Left kidney (tissue), 2 donors: ENCODE data around the gene PRPF40A. TPM values are rescaled to one million over a fixed set of nuclear protein-coding genes. Genes with fewer than 3 reads are reported as not detected.

Source experiments
- DNase-seq: peaks from one replicate; pipeline ENCODE4 v3.0.0-alpha.2; 2013
- polyA plus RNA-seq: library from polyadenylated mRNA; unstranded; fragments of 120-200 nt; gene quantifications from one replicate; pipeline ENCODE4 v1.2.1, GENCODE V29; 2013; ENCODE audit not compliant: insufficient read length

Gene PRPF40A
- polyA plus RNA-seq, 1 donor = 165 TPM

DNA sequence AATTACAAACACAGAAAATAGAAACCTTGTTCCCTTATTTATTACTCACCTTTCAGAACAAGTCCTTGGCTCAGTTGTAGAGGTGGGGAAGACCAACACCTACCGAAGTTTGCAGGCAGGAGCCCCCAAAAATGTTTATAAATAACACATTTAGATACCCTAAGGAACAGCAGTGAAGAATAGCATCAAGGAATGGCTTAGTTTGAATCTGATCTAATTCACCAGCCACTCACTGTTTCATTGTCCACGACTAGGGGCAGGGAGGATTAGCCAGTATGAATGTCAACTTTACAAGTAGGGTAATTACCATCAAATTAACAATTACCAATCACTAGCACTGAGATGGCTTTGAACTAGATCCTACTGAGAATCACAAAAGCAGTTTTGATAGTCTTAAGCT, 65.4 kb downstream of the PRPF40A start:
- DNase-seq = no peak

DNA sequence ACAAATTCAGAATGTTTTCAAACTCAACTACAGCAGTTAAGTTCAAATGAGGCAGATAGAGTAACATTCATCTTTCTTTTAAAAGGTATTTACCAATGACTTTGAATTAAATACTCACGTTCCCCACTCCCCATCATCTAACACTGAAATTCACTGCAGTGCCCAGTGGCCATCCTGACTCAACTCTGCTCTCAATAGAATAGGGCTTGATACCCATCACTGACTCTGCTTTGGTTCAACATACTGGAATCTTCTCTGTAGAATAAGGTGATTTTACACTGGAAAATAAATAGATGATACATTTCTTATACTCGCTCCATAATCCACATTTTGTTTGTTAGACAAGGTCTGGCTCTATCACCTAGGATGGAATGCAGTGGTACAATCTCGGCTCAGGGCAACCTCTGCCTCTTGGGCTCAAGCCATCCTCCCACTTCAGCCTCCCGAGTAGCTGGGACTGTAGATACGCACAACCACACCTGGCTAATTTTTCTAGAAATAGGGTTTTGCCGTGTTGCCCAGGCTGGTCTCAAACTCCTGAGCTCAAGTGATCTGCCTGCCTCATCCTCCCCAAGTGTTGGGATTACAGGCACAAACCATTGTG, 66.4 kb downstream of the PRPF40A start:
- no peak for DNase-seq

DNA sequence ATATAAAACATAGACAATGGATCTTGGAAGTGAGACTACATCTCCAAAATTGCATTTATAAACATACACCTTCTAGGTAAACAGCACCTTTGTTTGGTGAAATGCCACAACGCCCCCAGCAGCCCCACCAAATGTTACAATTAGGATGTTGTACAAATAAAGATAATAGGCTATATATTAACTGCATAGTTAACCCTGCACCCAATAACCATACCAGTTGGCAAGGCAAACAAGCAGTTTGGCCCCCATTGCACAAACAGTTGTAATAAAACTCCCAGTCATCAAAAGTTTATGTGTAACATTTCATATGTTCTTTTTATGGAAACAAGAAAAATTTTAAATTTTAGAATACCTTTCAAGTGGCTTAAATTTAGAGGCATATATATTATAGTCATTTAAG, 67.3 kb downstream of the PRPF40A start:
- no peak for DNase-seq

DNA sequence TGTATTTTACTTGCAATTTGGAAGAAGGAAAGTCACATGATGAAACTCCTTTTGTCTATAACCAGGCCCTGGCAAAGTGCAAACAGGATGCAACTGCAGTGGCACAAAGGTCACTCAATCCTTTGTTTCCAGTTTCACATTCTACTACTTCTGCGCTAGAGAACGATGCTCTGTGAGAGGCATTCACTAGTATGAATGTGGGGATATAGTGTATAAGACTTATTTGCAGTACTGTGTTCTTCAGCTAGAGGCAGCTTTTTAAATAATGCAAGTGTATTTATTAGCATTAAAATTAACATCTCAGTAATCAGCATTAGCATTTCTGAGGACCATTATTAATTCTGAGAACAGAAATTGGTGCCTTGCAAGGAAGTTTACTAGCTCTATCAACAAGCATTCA, 68.9 kb downstream of the PRPF40A start:
- no peak for DNase-seq

DNA sequence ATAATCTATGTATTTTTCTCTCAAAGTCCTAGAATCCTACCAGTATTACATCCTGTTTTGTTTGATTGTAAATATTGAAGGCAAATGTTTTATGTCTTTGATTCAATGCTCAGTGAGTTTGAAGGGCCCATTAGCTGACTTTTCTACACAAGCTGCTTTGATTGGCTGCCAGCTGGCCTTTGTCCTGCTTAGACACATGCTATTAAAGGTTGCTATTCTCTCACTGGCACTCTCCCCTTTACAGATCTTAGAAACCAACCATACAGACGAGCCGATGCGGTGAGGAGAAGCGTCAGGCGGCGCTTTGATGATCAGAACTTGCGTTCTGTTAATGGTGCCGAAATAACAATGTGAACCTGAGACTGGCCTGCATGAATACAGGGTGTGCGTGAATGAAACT, 69.7 kb downstream of the PRPF40A start:
- DNase-seq = no peak

DNA sequence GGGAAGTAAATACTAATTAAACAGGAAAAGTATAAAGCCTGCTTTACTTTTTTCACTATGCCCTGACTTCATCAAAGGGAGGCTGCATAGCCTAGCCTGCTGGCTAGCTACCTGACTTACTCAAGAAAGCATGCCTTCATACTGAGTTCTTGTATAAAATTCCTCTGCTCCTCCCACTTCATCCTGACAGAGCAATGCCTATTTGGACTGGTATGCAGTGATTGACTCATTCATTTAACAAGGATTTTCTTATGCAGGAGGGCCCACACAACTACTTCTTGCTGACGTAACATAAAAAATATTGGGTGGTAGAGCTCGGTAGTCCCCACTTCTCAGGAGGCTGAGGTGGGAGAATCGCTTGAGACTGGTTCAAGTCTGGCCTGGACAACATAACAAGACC, 70.5 kb downstream of the PRPF40A start:
- DNase-seq = no peak

DNA sequence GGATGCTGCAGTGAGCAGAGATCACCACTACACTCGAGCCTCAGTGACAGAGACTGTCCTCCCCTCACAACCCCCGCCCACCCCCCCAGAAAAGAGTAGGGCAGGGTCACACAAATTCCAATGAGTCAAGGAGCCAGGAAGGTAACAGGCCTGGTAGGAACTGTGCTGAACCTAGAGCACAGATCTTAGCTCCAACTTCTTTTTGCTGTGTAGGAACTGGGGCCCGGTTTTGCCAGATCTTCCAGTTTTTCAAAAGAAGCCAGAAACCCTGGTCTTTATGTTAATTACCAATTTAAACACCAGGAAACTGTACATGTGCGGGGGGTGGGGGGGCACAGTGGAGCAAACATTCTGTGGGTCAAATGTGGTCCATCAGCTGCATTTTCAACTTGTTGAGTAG, 71.0 kb downstream of the PRPF40A start:
- no peak for DNase-seq

DNA sequence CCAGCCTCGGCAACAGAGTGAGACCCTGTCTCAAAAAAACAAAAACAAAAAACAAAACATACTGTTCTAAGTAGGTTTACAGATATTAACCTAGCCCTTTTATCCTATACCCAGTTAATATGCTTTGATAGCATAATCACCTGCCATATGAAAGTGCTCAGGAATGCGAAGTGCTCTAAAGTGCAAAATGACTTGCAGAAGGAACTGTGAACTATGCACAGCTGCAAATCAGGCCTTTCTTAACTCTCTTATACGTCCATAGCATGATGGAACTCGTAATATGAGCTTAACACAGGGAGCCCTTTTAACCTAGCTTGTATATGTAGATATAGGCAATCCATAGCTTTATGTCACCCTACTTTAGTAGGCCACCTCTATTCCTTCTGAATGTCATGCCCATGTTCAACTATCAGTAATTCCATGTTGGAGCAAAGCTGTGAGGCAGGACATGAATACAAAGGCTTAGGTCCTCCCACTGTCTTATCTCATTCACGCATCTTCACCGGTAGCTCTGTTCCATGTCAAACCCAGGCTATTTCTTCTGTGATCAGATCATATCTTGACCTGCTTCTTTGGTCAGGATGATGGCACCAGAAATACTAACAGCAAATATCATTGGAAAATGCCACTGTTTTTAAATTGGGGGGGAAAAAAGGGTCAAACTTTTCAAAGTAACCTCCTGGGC, 72.9 kb downstream of the PRPF40A start:
- no peak for DNase-seq

DNA sequence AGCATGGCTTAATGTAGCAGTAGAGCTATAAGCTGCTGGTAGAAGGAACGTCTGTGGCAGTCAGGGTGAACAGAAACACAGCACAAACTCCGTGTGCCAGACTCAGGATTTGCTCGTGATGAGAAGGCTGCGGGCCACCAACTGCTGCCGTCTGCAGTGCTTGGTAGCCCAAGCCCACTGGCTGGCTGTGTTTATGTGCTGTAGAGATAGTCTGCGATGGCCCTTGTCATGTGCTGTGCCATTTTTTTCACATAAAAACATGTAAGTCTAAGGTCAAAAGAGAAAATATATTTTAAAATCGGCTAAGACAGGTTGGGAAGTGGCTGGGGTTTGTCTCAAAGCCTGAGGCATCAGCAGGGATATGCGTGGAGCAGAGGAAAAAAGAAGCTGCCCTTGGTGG, 78.7 kb downstream of the PRPF40A start:
- DNase-seq = no peak

DNA sequence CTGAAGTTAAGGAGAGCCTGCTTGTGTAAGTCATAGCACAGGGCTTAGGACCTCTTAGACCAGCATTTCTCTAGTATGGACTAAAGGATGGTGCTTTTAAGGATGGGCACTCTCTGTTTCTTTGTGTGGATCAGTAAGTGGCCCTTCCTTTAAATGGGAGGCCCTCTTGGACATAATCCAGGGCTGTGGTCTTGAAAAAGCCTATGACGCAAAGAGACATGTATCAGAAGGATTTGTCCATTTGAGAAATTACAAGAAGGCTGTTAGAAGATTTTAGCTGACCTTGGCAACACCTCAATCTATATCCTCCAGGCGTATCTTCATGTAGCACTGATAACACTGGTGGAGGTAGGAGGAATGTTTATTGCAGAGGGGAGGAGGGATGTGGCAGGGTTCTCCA, 79.2 kb downstream of the PRPF40A start:
- no peak for DNase-seq

DNA sequence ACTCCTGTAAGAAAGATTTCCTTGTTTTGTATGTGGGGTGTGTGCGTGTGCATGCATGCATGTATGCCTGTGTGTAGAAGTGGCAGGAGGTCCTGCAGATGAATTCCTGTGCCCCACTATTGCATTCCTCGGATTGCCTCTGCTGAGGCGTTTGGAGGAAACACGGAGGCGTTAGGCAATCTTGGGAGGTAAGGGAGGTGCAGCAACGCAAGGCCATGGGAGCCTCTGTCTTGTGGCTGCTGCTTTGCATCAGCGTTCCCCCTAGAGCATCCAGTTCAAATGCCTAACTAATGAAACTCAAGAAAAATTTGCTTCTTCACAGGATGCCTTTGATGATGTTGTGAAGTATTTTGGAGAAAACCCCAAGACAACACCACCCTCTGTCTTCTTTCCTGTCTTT, 80.0 kb downstream of the PRPF40A start:
- no peak for DNase-seq

DNA sequence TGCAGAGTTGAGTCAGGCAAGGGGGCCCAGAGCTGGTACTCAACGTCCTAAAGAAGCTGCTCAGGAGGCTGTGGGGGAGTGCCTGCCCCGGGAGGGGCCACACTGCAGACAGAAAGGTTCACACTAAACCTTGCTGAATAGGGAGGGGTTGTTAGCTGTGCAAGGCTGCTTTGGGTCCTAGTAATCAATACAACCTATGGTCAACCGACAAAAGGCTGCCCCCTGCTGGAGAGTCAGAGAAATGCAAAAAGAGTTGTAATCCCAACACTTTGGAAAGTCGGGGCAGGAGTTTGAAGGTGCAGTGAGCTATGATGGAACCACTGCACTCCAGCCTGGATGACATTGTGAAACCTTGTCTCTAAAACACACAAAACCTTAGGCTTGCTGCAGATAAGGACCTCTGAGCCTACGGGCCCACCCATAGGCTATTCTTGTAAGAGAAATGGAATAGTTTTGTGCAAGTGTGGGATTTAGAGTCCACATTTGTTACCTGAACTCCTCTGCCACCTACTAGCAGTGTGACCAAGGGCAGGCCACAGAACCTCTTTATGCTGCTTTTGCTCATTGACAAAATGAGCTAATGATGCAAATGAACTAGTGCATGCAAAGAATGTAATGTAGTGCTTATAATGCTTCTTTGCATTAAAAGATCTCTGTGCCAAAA, 81.5 kb downstream of the PRPF40A start:
- peak; percentile 40 for DNase-seq

DNA sequence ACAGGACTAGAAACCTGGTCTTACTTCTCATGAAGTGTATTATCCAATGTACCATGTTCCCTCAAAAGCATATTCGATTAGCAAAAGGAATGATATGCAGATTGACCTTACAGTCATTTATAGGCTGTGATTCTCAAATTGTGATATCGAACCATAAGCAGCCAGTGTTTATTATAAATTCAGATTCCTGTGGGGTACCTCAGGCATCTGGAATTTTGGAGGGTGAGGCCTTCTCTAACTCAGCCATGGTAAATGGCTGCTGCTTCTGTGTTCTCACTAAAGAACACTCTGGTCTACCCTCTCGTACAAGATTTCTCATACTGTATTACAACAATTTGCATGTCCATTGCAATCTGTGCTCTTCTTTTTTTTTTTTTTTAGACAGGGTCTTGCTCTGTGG, 84.5 kb downstream of the PRPF40A start:
- DNase-seq = no peak

DNA sequence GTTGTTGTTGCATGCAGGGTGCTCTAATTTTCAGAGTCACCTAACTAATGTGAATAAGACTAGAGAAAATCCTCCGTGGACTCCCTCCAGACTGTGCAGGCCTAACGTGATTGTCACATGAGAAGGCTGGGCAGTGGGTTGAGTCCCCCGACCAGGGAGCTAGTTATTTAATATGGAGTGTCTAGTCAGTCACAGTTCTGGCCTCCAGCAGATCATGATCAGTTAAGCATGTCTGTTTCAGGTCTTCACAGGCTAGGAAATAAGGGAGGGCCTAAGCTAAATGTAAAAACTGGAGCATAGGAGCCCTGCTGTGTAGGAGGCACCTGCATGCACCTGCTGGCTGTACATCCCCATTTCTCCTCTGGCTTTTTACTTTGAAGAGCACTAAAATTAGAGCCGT, 86.8 kb downstream of the PRPF40A start:
- DNase-seq = peak; percentile 20

DNA sequence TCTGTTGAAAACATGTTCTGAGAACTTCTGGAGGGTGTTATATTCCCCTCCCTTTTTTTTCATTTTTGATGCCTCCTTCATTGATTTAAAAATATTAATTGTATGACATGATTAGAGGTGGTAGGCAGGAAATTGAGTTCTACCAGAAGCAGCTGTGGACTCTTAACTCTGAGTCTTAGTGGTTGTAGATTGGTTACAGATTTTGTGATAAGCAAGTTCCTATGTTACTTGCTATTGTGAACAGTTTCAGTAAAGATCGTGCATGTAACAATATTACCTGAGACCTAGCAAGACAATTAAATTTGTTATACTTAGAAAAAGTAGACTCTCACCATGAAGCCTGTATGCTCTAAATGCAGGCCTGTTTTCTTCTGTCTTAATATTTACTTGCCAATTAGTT, 88.1 kb downstream of the PRPF40A start:
- no peak for DNase-seq

DNA sequence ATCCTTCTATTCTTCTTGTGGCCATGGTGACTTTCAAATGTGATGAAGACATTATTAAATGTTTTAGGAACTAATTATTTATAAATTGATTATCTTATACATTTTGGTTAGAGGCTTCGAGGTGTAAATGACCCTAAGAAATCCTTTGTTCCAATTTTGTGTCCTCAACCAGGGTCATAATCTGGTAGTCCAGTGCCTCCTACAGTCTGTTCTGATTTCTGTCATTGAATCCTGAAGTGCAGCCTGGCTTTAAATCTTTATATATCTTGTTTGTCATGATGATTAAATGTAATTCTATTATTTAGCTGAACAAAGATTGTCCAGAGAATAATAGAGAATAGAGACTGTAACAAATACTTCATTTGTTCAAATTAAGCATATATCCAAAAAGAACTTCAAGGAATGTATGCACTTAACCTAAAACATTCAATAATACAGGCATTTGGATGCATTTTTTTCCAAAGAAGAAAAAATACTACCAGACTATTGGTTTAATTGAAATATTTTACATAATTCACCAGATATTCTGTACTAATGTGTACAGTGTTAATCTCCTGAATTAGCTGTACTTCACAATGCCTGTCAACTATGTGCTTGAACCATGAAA, 89.8 kb downstream of the PRPF40A start:
- DNase-seq = peak; percentile 21

DNA sequence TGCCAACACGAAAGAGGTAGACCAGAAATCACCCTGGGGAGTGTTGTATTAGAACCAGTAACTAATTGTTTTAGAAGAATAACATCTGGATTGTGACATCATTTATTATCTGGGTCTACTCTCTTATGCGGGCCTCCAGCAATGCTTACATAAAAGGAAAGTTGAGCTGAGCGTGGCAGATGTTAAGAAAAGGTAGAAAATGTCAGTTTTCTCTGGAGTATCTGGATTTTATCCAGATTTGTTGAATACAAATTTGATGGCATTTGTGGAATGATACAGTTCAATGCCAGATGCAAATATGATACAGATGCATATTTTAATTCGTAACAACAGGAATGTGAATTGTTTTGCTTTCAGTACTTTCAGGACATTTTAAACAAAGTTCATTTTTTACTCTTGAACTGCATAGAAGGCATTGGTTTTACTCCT, 90.3 kb downstream of the PRPF40A start:
- no peak for DNase-seq

DNA sequence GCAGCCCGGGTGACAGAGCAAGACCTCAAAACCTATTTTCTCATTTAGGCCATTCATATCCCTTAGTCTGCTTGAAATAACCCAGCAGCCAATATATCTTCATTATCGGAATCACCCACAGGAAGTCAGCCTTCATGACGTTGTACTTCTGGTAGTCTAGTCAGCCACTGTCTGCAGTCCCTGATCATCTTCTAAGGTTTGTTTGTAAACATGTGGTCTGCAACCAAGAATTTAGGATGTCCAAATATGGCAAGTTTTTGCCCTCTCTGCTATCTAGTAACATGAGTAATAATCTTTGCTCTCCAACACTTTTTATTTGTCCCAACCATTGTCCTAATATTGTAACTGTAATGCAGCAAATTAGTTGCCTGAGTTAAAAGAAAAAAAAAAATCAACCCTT, 92.5 kb downstream of the PRPF40A start:
- no peak for DNase-seq

DNA sequence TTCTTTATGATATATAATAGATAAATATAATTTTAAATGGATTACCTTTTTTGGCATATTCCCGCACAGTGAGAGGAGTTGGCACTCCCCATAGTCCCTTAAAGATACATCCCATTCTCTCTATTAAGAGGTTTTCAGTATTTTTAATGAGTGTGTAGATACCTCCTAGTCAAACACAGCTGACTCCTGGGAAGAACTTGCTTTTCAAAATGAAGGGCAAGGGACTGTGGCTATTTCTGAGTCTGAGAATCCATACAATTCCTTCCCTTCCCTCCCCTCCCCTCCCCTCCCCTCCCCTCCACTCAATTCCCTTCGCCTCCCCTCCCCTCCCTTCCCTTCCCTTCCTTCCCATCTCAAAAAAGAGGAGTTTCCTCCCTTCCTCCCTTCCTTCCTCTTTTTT, 93.5 kb downstream of the PRPF40A start:
- no peak for DNase-seq

DNA sequence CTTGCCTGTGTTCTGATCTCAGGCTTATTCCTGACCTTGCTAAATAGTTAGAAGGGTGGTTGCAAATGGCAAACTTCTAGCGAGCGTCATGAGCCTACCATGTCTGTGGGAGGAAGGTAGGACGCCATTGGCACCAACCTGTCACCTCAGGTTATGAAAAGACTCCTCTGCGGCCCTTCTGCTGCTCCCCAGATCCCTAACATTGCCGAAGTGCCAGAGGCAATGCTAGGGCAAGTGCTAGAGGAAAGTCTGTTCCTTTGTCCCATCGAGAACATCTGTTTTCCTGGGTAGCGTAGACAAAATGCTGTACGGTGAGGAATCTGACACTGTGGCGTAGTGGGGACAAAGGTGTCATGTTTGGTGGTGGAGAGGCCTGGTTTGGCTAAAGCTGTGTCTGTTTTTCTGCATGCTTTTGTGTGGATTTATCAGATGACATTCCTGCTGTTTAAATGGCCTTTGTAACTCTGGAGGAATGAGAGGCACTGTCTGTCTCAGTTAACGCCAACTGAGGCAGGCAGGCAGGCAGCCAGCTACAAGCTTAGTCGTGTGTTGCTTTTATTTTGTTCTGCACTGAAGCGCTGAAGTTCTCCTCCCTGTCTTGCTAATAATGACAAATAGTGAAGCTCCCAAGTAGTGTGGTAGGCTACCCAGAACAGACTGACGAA, 94.1 kb downstream of the PRPF40A start:
- no peak for DNase-seq

DNA sequence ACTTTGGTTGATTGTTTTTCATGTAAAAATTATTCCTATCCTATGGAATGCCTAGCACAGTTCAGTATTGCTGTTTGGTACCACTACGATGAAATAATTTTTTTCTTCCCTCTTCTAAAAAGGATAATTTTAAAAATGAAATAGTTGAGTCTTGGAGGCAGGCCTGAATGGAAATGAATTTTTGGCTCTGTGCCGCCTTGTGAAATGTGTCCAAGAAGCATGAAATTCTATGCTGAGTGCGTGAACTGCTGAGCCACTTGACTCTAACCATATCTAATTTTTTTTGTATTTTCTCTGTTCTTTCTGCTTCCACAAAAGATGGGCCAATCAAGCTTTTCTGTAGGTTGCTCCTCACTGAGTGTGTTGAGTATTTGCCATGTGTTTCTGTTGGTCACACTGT, 95.0 kb downstream of the PRPF40A start:
- no peak for DNase-seq

DNA sequence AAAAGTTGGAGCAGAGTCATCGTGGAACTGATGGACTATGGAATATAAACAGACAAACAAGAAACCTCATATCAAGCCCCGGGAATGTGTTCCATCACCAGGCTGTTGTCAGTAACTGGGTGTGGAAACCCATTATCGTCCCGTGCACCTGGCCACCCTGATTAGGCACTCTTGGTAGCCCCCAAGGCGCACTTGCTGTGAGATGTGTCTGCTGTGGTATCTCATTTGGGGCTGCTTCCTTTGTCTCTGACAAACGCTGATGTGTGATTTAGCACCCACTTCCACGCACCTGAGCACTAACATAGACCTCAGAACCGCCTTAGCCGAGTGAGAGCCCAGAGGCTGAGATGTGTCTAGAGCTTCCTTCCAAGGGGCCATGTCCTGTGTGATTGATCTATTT, 96.3 kb downstream of the PRPF40A start:
- DNase-seq = no peak

DNA sequence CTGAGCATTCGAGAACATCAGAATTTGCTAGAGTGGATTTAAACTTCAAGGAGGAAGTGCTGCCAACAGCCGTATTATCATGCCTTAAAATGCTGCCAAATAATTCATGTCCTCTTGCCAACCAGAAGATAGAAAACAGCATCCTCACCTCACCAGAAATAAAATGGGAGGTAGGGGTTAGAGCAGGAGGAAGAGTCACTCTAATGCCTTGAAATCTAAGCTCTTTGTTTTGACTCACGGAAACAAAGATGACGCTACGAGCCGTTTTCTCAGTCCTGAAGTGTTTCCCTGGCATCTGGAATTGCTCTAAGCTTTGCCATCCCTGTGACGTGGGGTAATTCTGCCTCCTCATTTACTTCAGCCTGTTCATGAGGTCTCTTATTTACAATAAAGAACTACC, 97.1 kb downstream of the PRPF40A start:
- no peak for DNase-seq
